ENCODE results near the gene DLG5. TPM values are rescaled to one million over a fixed set of nuclear protein-coding genes. Genes with fewer than 3 reads are reported as not detected.

Gene DLG5
- total and polyA plus RNA-seq, 9 of the 15 experiments (the other 6 are each of a cell fraction or from before 2014, with no cell fraction given), result 1.4 to 26.8 (median 11.2) TPM

DNA sequence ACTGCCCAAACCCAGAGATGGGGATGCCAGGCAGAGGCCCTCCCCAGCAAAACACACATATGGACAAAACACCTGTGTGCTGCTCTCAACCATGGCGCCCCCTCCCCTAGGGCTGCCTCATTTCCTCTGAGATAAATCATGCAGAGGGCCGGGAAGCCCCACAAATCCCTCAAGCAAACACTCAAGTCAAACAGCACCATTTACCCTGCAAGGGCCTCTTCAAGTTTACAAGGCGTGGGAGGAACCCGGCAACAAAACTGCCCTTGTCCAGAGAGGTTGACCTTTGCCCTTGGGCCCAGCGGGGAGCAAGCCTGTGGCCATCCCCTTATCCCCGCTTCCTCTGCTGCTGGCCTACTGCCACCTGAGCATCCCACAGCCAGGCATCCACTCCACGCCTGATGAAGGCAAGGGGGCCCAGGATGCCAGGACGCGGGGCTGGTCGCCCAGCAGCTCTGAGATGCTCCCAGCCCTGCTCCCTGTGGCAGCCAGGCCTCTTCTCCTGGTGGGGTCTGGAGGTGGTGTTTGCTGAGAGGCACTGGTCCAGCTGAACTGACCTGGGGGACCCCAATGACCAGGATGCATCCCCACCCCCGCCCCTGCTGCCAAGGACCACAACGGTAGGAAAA is 77.4 kb downstream of the DLG5 start:
- WGBS (ENCODE audit: insufficient coverage, low coverage, missing lambda C conversion rate), result 25% methylated on average over 11 of the region's 12 CpGs
- H3K27me3 ChIP-seq (ENCODE audit: control insufficient read depth in 2 of 2, insufficient read depth in 2 of 2, low read length in 2 of 2), result no peaks in the 10 kb centered on the region
- H3K36me3 ChIP-seq (ENCODE audit: control insufficient read depth, insufficient read depth, low read length), result peaks cover 42% of the 10 kb centered on the region; the same call in 2 of the 3 replicates
- H3K4me1 ChIP-seq (replicated peaks in 1 of 2; ENCODE audit: control insufficient read depth in 2 of 2, insufficient read depth in 2 of 2, low read length in 2 of 2), result peaks cover 13% of the 10 kb centered on the region in 2 experiments
- no peak overlapping the region for H3K4me2 ChIP-seq (ENCODE audit: insufficient read depth, low read length)
- no TSS peak for BruUV-seq (replicated peaks)
- H3K79me2 ChIP-seq (ENCODE audit: control insufficient read depth, insufficient read depth, low read length), result no peaks in the 10 kb centered on the region
- H3K9me3 ChIP-seq (replicated peaks; ENCODE audit: control insufficient read depth, insufficient read depth, low read depth, low read length), result no peaks in the 10 kb centered on the region
- DNase-seq (ENCODE audit: extremely low read depth in 1 of 4, low spot score in 3 of 4), result peak; percentile 72 to 90 (median 80)
- H4K20me1 ChIP-seq (replicated peaks; ENCODE audit: control insufficient read depth, insufficient read depth, low read length), result peaks cover 5% of the 10 kb centered on the region; the same call in 1 of the 2 replicates
- FAIRE-seq, result peak; percentile 87
- no peak overlapping the region for H2AFZ ChIP-seq (ENCODE audit: low read depth, low read length)
- ChIA-PET POLR2A (interaction anchor here (0.6 kb wide), 3 partner anchors 15 to 421 kb away, joined by 3 read pairs; no protein-coding TSS in a partner anchor), CTCF (ENCODE audit: low intra/inter-chr PET ratio) (no interaction called here)
- H3K27ac ChIP-seq (ENCODE audit: extremely low read depth, low read depth, low read length), result no peak overlapping the region
- H3K9ac ChIP-seq (ENCODE audit: insufficient read depth in 1 of 2, low read depth in 2 of 2, low read length in 2 of 2), result peak overlapping the region in 1 of 2 experiments; percentile 1; a peak in 2 of 4 replicates
- in situ Hi-C loops (cut with MboI) (no loop called here), intact Hi-C loops (cut with micrococcal nuclease) (loop anchor here (5.0 kb wide), 2 partner anchors 78 to 178 kb away; partner anchors contain the start of genes DLG5 and POLR3A)
- no peaks in the 10 kb centered on the region for H3K9me1 ChIP-seq (ENCODE audit: control insufficient read depth, insufficient read depth, low read length)
- peak; percentile 79 for ATAC-seq
- H3K4me3 ChIP-seq, result no peak overlapping the region
- no peak for TF ChIP-seq NCOA4 (IDR thresholded peaks at IDR 0.05; ENCODE audit: partially characterized antibody)
- 0 out of 2 replicates have a peak, but pooled peaks have one; percentile 28 for TF ChIP-seq CREM (IDR thresholded peaks at IDR 0.05; ENCODE audit: low read depth)
- TF ChIP-seq, protein P1, sequence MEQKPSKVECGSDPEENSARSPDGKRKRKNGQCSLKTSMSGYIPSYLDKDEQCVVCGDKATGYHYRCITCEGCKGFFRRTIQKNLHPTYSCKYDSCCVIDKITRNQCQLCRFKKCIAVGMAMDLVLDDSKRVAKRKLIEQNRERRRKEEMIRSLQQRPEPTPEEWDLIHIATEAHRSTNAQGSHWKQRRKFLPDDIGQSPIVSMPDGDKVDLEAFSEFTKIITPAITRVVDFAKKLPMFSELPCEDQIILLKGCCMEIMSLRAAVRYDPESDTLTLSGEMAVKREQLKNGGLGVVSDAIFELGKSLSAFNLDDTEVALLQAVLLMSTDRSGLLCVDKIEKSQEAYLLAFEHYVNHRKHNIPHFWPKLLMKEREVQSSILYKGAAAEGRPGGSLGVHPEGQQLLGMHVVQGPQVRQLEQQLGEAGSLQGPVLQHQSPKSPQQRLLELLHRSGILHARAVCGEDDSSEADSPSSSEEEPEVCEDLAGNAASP (IDR thresholded peaks at IDR 0.05), result no peak
- peak; percentile 66 for TF ChIP-seq SOX6 (IDR thresholded peaks at IDR 0.05)
- TF ChIP-seq CTBP1 (IDR thresholded peaks at IDR 0.05; ENCODE audit: borderline replicate concordance), result peak; percentile 40; the same call in 1 of the 2 replicates
- TF ChIP-seq ZNF41 (CRISPR knock-in tag; conservative IDR thresholded peaks at IDR 0.05), result no peak
- TF ChIP-seq HMGN3 (IDR thresholded peaks at IDR 0.05; ENCODE audit: borderline replicate concordance, extremely low read depth, insufficient read length, low read depth, low read length), result peak; percentile 36
- TF ChIP-seq, protein P2, sequence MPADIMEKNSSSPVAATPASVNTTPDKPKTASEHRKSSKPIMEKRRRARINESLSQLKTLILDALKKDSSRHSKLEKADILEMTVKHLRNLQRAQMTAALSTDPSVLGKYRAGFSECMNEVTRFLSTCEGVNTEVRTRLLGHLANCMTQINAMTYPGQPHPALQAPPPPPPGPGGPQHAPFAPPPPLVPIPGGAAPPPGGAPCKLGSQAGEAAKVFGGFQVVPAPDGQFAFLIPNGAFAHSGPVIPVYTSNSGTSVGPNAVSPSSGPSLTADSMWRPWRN (IDR thresholded peaks at IDR 0.05; ENCODE audit: low read depth), result peak; percentile 85
- TF ChIP-seq SPI1 (IDR thresholded peaks at IDR 0.05; ENCODE audit: borderline replicate concordance, low read depth, low read length), result peak; percentile 41; the same call in 1 of the 2 replicates
- TF ChIP-seq NFIC (IDR thresholded peaks at IDR 0.05), result peak; percentile 81
- no peak for TF ChIP-seq POLR3A (IDR thresholded peaks at IDR 0.05; ENCODE audit: borderline replicate concordance, extremely low read depth, insufficient read depth, insufficient read length)
- no peak for TF ChIP-seq MCM2 (IDR thresholded peaks at IDR 0.05; ENCODE audit: low read depth)
- peak; percentile 66 for TF ChIP-seq CBFA2T3 (IDR thresholded peaks at IDR 0.05)
- TF ChIP-seq DPF2 (IDR thresholded peaks at IDR 0.05), result peak; percentile 30; the same call in 1 of the 2 replicates
- TF ChIP-seq EGR1 (conservative IDR thresholded peaks at IDR 0.05), result peak; percentile 89
- TF ChIP-seq HDAC1 (IDR thresholded peaks at IDR 0.05), result peak in 1 of 2 experiments; percentile 41; a peak in 1 of 4 replicates
- TF ChIP-seq NR2C2 (CRISPR knock-in tag; IDR thresholded peaks at IDR 0.05), result peak; percentile 90
- TF ChIP-seq NR2C2 (tag; IDR thresholded peaks at IDR 0.05), result peak; percentile 84
- no peak for TF ChIP-seq ZC3H4 (CRISPR knock-in tag; IDR thresholded peaks at IDR 0.05; ENCODE audit: borderline replicate concordance)
- TF ChIP-seq MYNN (IDR thresholded peaks at IDR 0.05), result peak; percentile 39; the same call in 1 of the 2 replicates
- TF ChIP-seq MYNN (CRISPR knock-in tag; IDR thresholded peaks at IDR 0.05), result no peak
- TF ChIP-seq ETS2 (tag; IDR thresholded peaks at IDR 0.05; ENCODE audit: borderline replicate concordance, poor library complexity, severe bottlenecking), result no peak
- TF ChIP-seq KDM1A (IDR thresholded peaks at IDR 0.05), result peak; percentile 80 to 82; a peak in 3 of 4 replicates
- no peak for TF ChIP-seq OTX1 (CRISPR knock-in tag; IDR thresholded peaks at IDR 0.05)
